Stimulated activated naive CD4-positive, alpha-beta T cell (primary cell): ENCODE data around the gene NWD2.

ENCODE experiments used
- DNase-seq, 6 experiments: peaks; one replicate each; lab custom pipeline; 2025; lab: John Stamatoyannopoulos, UW

Gene NWD2

GRCh38 chr4:37441231-37442061 is 196.9 kb downstream of the NWD2 start:
- DNase-seq: no peak

- DNase-seq: no peak
These were observed 197.4 kb downstream of the NWD2 start for GRCh38 chr4:37442062-37442323.

- DNase-seq: no peak
These were observed 198.6 kb downstream of the NWD2 start for GRCh38 chr4:37443137-37443536.

- no peak for DNase-seq
These were observed 200.5 kb downstream of the NWD2 start for GRCh38 chr4:37445023-37445422.

- DNase-seq: no peak
These were observed 201.5 kb downstream of the NWD2 start for GRCh38 chr4:37446016-37446415.

- DNase-seq: no peak
These were observed 203.3 kb downstream of the NWD2 start for GRCh38 chr4:37447886-37448285.

GRCh38 chr4:37450309-37450708 is 205.8 kb downstream of the NWD2 start:
- no peak for DNase-seq

GRCh38 chr4:37450911-37451310 is 206.4 kb downstream of the NWD2 start:
- DNase-seq: no peak

GRCh38 chr4:37451656-37452055 is 207.1 kb downstream of the NWD2 start:
- no peak for DNase-seq

- peak in 5 of 6 experiments; percentile 10 to 47 (median 29) for DNase-seq
These were observed 208.4 kb downstream of the NWD2 start for GRCh38 chr4:37452952-37453280.

- DNase-seq: peak in 5 of 6 experiments; percentile 18 to 50 (median 23)
These were observed 208.9 kb downstream of the NWD2 start for GRCh38 chr4:37453281-37453998.

- DNase-seq: no peak
These were observed 209.7 kb downstream of the NWD2 start for GRCh38 chr4:37453999-37454800.

- no peak for DNase-seq
These were observed 211.0 kb downstream of the NWD2 start for GRCh38 chr4:37455301-37456131.

GRCh38 chr4:37461801-37462200 is 217.3 kb downstream of the NWD2 start:
- DNase-seq: no peak

- DNase-seq: no peak
These were observed 218.7 kb downstream of the NWD2 start for GRCh38 chr4:37463033-37463856.

GRCh38 chr4:37464373-37465128 is 220.0 kb downstream of the NWD2 start:
- no peak for DNase-seq

GRCh38 chr4:37465296-37465695 is 220.8 kb downstream of the NWD2 start:
- no peak for DNase-seq

GRCh38 chr4:37465845-37466244 is 221.3 kb downstream of the NWD2 start:
- DNase-seq: no peak

- no peak for DNase-seq
These were observed 222.7 kb downstream of the NWD2 start for GRCh38 chr4:37467223-37467622.

GRCh38 chr4:37467824-37468223 is 223.3 kb downstream of the NWD2 start:
- DNase-seq: no peak
